Measurements from ENCODE around the gene BIRC7.

DNA sequence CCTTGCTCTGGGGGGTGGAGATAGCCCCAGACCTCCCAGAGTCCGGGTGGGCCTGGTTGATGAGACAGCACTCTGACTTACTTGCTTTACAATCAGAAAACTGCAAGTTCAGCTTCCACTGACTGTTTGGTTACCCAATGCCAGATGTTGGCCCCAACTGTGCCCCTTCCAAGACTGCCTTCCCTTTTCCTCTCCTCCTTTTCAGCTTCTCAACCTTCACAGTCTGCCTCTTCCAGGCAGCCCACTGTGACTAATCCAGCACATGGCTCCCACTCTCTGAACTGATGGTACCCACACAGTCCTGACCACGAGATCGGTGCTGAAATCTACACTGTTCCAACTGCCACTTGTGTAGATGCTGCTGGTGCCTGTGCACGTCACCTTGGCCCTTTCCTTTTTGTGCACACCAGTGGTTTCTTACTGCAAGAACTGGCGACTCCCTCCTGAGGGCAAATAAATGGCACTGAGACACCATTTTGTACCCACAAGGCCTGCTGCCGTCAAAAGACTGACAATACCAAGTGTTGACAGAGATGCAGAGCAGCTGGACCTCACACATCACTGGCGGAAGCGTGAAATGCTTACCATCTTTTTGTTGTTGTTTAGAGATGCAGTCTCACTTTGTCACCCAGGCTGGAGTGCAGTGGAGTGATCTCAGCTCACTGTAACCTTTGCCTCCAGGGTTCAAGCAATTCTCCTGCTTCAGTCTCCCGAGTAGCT is 35.1 kb downstream of the BIRC7 start:
- TF ChIP-seq JUN (IDR thresholded peaks at IDR 0.05; ENCODE audit: borderline replicate concordance, insufficient read depth, insufficient read length, low read depth) (no peak), CTCF (IDR thresholded peaks at IDR 0.05; ENCODE audit: extremely low read depth in 1 of 2, insufficient read depth in 1 of 2, low read depth in 1 of 2, low read length in 2 of 2) (no peak), EZH2 (IDR thresholded peaks at IDR 0.05; ENCODE audit: borderline replicate concordance, low read depth, low read length, severe bottlenecking) (no peak), POLR2A (IDR thresholded peaks at IDR 0.05; ENCODE audit: low read depth, low read length) (no peak)
- TF ChIP-seq, protein P1, sequence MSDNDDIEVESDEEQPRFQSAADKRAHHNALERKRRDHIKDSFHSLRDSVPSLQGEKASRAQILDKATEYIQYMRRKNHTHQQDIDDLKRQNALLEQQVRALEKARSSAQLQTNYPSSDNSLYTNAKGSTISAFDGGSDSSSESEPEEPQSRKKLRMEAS (IDR thresholded peaks at IDR 0.05; ENCODE audit: insufficient read depth, insufficient read length), result no peak

All from endothelial cell of umbilical vein (primary cell).